Measurements from ENCODE around the gene MBTPS2.
"Not testable (repeated sequence)": the region's sequence is repeated elsewhere in the genome, so short reads cannot be mapped to it uniquely, and the experiment has no call there.

MBTPS2 gene

DNA sequence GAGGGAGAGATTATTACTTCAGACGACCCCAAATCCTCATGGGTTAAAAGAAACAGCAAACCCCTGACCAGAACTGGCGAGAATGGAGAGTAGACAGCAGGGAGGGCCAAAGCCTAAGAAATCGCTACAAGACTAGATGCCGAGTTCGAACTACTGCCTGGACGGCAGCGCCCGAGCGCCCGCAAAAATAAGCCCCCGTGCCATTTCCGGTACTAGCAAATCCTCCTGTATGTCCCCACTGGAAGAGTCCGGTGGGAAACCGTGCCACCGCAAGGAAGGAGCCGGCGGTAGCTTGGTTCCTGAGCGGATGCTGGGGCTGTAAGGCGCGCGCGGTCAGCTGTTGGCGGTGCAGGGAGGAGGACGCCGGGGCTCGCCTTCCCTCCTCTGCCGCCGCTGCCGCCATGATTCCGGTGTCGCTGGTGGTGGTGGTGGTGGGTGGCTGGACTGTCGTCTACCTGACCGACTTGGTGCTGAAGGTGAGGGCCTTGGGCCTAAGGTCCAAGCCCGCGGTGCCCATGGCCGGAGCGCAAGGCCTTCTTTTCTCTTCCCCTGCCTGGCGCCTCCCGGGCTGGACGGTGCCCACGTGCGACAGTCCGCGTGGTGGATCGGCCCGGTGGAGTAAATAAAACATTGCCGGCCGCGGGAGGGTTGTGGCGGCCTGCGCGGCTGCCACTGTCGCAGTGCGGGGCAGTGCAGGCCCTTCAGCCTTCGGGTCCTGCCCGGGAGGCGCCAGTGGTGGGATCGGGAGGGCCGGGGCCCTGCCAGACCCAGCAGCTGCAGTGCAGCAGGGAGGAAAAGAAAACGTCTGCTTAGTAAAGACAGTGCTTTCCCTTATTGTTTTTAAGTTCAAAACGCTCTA is at the start of gene MBTPS2:
Gene MBTPS2, plus strand, starts transcription at position 284 of the 859 bp plus-strand sequence. Its CDS starts 118 bp downstream, at position 402.
- peak; percentile 47 for DNase-seq (ENCODE audit: low spot score)

GRCh38 chrX:21798677-21799219 is 40.7 kb upstream of the MBTPS2 start:
- no peak for DNase-seq (ENCODE audit: low spot score)

DNA sequence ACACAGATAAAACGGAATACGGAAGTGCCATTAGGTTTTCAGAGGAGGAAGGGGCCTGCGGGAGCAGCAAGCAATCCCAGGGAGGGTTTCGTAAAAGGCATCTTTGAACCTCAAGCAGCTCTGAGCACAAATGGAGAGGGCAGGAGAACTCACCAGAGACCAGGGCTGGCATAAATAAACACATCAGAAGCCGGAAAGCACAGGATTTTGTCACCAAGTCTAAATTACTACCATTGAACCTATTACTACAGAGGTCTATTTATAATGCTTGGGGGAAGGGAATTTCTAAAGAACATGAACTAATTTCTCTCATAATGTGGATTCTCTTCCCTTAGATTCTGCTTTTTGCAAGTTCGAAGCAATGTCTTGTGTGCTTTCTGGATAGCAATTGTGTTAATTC is 39.6 kb upstream of the MBTPS2 start:
- DNase-seq (ENCODE audit: low spot score): no peak

DNA sequence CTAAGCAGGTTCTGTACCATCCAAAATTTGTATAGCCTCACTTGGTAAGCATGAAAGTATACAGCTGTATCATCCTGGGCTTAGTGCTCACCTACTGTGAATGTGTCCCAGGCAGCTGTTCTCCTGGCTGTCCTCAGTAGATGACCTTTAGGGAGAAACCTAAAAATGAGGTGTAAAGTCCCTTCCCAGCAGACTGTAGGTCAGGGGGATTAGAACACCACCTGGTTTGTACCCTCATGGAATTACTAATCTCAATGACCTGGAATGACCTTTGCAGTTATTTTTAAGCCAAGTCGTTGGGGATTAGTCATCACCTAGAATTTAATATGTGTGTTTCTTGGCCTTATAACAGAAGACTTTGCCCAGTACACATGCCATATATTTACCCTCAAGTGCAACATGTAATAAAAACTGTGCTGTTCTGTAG is 39.1 kb upstream of the MBTPS2 start:
- no peak for DNase-seq (ENCODE audit: low spot score)

DNA sequence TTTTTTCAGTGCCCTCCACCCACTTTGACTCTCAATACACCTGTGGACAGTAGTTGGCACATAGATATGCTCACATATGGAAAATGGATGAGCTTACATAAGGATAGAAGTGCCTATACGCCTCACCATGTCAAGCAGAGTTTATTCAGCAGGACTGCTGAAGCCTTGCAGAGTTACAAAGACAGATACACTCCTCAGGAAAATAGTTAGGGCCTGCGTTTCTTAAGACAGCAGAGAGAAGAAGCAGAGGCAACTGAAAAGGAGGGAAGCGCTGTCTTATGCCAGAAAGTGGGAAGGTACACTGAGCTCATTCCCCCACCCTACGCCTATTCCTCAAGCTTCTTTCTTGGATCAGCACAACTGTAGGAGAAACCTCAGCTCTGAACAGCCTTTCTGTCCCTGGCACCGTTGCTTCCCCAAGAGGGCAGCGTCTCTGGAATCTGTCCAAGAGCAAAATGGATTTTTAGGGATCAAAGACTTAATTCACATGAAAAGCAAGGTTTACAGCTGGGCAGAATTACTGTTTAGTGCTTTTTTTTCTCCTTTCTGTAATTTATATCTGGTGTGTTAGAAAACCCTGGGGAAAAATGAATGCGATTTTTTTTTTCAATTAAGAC is 37.3 kb upstream of the MBTPS2 start:
- no peak for DNase-seq (ENCODE audit: low spot score)

DNA sequence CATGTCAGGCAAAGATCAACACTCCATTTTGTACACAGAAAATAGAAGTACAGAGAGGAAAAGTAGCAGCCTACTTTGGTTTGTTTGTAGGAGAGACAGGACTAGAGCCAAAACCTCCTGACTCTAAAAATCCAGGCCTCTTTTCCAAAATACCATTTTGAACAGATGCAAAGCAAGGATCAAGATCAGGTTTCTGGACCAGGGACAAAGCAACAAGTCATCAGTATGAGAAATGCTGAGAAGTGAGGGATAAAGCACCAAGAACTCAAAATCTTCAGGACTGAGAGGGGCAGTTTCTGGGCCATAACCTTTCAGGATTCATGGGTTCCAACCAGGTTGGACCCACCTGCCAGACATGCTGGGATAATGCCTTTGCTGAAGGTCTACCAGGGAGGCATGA is 36.6 kb upstream of the MBTPS2 start:
- DNase-seq (ENCODE audit: low spot score): no peak

DNA sequence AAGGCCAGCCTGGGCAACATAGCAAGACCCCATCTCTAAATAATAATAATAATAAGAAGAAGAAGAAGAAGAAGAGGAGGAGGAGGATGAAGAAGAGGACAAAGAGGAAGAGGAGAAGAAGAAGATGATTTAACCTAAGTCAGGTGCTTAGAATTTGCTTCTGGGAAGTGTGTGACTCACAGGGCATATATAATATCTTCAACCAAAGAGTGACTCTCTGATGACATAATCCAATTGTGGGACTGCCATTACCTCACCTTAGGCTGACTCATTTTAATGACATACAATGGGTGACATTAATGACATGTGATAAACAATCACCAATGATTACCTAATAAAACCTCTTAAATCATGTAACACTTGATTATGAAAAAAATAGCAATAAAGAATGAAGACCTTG is 32.7 kb upstream of the MBTPS2 start:
- peak; percentile 4 for DNase-seq (ENCODE audit: low spot score)

- no peak for DNase-seq (ENCODE audit: low spot score)
Measured at GRCh38 chrX:21811832-21812231, 27.6 kb upstream of the MBTPS2 start.

- no peak for DNase-seq (ENCODE audit: low spot score)
Measured at GRCh38 chrX:21812628-21813027, 26.8 kb upstream of the MBTPS2 start.

DNA sequence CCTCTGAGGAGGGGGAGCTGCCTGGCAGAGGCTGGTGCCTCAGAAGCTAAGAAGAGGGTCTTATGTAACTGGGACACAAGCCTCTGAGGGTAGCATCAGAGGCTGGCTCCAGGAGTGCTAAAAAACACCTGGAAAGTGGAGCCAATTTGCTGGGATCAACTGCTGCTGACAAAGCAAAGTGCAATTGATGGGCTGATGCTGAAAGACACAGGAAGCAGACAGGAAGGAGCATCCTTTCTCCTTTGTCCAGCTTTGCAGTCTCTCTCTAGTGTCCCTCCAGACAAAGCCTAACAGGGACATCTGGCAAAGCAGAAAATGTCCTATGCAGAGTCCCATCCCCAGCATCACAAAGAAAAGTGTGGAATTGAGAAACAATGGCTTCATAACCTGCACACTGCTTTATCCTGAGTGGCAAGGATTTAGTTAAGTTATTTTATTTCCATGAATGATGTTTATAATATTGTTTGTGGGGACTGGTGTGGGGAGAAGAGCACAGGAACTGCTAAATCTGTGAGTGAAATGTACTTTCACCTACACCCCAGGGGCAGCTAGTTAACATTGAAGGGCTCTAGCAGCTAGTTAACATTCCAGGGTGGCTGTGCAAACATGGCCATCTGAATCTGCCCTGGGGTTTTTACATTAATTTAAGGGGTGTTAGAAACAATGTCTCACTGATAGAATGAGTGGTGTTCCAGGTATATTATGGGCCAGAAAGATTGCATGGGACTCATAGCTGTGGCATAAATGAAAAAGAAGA is 25.6 kb upstream of the MBTPS2 start:
- no peak for DNase-seq (ENCODE audit: low spot score)

DNA sequence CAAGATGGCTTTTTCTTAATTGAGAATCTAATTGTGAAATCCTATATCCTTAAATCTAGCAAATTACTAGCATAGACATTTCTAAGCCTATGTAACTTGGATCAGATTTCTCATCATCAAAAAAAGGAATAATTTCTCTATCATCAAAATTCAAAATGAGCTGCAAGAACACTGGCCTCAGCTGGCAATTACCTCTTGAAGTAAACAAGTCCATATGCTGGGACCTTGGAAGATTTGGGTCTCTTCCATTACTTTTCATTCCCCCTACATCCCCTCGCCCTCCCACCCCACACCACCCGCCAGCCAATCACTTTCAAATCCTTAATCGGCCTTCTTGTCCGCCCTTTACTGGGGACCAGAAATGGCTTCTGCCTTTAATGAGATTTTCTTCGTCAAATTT is 23.3 kb upstream of the MBTPS2 start:
- no peak for DNase-seq (ENCODE audit: low spot score)

DNA sequence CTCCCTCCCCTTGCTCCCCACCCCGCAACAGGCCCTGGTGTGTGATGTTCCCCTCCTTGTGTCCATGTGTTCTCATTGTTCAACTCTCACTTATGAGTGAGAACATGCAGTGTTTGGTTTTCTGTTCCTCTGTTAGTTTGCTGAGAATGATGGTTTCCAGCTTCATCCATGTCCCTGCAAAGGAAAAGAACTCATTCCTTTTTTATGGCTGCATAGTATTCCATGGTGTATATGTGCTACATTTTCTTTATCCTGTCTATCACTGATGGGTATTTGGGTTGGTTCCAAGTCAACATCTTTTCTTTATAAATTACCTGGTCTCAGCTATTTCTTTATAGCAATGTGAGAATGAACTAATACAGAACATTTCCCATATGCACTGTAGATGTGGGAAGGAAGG is 19.2 kb upstream of the MBTPS2 start:
- DNase-seq (ENCODE audit: low spot score): not testable (repeated sequence)

GRCh38 chrX:21821875-21822274 is 17.5 kb upstream of the MBTPS2 start:
- DNase-seq (ENCODE audit: low spot score): no peak

- DNase-seq (ENCODE audit: low spot score): no peak
Measured at GRCh38 chrX:21831496-21831895, 7.9 kb upstream of the MBTPS2 start.

DNA sequence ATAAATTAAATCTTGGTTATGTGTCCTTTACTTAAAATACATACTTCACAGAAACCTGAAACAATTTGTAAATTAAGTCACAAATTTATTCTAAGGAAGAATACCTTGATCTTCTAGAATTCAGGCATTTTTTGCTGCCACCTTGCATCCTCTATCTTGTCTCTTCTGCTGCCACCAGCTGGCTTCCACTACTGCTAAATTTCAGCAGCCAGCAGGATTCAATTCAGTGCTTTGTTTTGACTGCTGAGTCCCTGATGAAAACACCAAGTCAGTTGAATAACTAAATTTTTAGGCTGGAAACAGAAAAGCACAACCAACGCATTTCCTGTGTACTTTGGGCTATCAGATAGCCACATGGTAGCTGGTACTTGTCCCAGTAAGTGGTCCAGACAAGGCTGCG is 2.4 kb upstream of the MBTPS2 start:
- no peak for DNase-seq (ENCODE audit: low spot score)

GRCh38 chrX:21838937-21839333 is 482 bp upstream of the MBTPS2 start:
- DNase-seq (ENCODE audit: low spot score): no peak

DNA sequence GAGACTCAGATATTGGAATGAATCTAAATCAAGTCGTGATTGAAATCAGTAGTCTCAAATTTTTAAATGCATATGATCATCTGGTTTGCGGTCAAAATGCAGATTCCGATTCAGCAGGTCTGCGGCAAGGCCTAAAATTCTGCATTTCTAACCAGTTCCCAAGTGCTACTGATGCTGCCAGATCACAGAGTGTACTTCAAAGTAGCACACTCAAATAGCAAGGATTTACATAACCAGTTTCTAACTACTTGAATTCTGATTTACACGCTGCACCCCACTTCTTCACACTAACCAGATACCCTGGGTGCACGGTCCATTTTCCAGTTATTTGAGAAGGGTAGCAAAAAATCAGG is 752 bp downstream of the MBTPS2 start:
- peak; percentile 3 for DNase-seq (ENCODE audit: low spot score)

- DNase-seq (ENCODE audit: low spot score): no peak
Measured at GRCh38 chrX:21843179-21843578, 3.8 kb downstream of the MBTPS2 start.

- no peak for DNase-seq (ENCODE audit: low spot score)
Measured at GRCh38 chrX:21845096-21845495, 5.7 kb downstream of the MBTPS2 start.

- no peak for DNase-seq (ENCODE audit: low spot score)
Measured at GRCh38 chrX:21847342-21847741, 7.9 kb downstream of the MBTPS2 start.

DNA sequence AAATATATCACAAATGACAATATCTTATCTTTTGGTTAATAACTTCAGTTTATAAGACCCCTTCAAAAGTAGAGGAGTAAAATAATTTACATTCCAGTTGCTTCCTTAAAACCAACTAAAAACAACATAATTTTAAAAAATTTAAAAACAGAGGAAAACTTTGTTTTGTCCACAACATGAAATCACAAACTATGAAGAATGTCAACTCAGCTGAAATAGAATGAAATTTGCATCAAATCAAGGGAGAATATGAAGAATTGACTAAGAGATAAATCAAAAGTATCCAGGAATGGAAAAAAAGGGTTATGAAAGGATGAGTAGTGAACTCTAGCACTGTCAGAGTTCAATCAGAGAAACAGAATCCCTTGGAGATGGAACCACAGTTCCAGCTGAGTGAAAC is 14.2 kb downstream of the MBTPS2 start:
- no peak for DNase-seq (ENCODE audit: low spot score)

DNA sequence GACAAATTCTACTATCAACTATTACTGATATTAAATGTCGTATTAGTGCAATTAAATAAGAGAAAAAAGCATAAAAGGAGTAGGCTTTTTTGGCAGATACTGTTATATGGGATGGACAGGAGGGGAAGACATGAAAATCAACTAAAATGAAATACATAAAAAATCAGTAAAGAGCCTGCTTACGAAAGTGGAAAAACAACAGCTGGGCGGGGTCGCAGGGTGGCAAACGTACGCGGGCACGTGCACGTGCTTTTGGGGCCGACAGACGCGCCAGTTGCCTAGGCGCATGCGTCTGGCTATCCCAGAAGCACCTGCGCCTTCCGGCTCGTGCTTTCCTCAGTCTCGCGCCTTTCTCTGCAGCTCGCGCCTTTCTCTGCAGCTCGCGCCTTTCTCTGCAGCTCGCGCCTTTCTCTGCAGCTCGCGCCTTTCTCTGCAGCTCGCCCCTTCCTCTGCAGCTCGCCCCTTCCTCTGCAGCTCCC is 16.6 kb downstream of the MBTPS2 start, which contains the start of gene YY2:
Gene YY2, plus strand, starts transcription at position 51 of the 479 bp plus-strand sequence. CDS start 498 bp downstream, outside the sequence.
- DNase-seq (ENCODE audit: low spot score): no peak
